SK-N-SH treated with all-trans-retinoic acid at 6 μM for 48 hours (cell line): ENCODE measurements around the gene DLX1.
"Not testable (repeated sequence)": the region's sequence is repeated elsewhere in the genome, so short reads cannot be mapped to it uniquely, and the experiment has no call there.

Experiments
- ATAC-seq: fragments of 200-7000 bp; cut with Tn5 transposase; 3 replicates; pipeline ENCODE4 v1.9.1; 2020; ENCODE audit warnings: mild to moderate bottlenecking, moderate library complexity
- ARNTL ChIP-seq: fragments of 450-650 bp; formaldehyde crosslinking; IDR thresholded peaks from 2 replicates; pipeline ENCODE4 v1.5.0; 2020; ENCODE audit warnings: low read depth, mild to moderate bottlenecking, moderate library complexity, borderline replicate concordance
- CREB5 ChIP-seq: fragments of 250-450 bp; sonication (Bioruptor Pico); IDR thresholded peaks from 2 replicates; pipeline ENCODE4 v1.5.1; 2020; ENCODE audit warnings: low read depth, mild to moderate bottlenecking, moderate library complexity
- CSDC2 ChIP-seq: fragments of 250-450 bp; sonication (Bioruptor Pico); IDR thresholded peaks from 2 replicates; pipeline ENCODE4 v1.5.0; 2020; ENCODE audit warnings: mild to moderate bottlenecking, moderate library complexity
- CSRNP3 ChIP-seq: fragments of 250-450 bp; sonication (Bioruptor Pico); IDR thresholded peaks from 2 replicates; pipeline ENCODE4 v1.5.1; 2021; ENCODE audit warnings: mild to moderate bottlenecking, moderate library complexity
- ESRRG ChIP-seq: fragments of 250-450 bp; sonication (Bioruptor Pico); IDR thresholded peaks from 2 replicates; pipeline ENCODE4 v1.6.1; 2021; ENCODE audit warnings: mild to moderate bottlenecking
- GLIS3 ChIP-seq: fragments of 250-450 bp; sonication (Bioruptor Pico); IDR thresholded peaks from 2 replicates; pipeline ENCODE4 v1.5.0; 2020; ENCODE audit warnings: mild to moderate bottlenecking, moderate library complexity
- OSR1 ChIP-seq: fragments of 250-450 bp; sonication (Bioruptor Pico); IDR thresholded peaks from 2 replicates; pipeline ENCODE4 v1.8.0; 2022; ENCODE audit warnings: moderate library complexity, mild to moderate bottlenecking, inconsistent platforms
- PATZ1 ChIP-seq: fragments of 250-450 bp; sonication (Bioruptor Pico); IDR thresholded peaks from 2 replicates; pipeline ENCODE4 v1.8.0; 2020; ENCODE audit warnings: mild to moderate bottlenecking, moderate library complexity, borderline replicate concordance
- POU6F1 ChIP-seq: fragments of 250-450 bp; sonication (Bioruptor Pico); IDR thresholded peaks from 2 replicates; pipeline ENCODE4 v1.8.0; 2021; ENCODE audit warnings: low read depth, mild to moderate bottlenecking, moderate library complexity, borderline replicate concordance
- PPARA ChIP-seq: fragments of 250-450 bp; sonication (Bioruptor Pico); IDR thresholded peaks from 2 replicates; pipeline ENCODE4 v1.5.0; 2020; ENCODE audit warnings: mild to moderate bottlenecking, borderline replicate concordance
- RARB ChIP-seq: fragments of 250-450 bp; sonication (Bioruptor Pico); IDR thresholded peaks from 2 replicates; pipeline ENCODE4 v1.8.0; 2021; ENCODE audit warnings: mild to moderate bottlenecking, moderate library complexity
- TOX ChIP-seq: fragments of 250-450 bp; sonication (Bioruptor Pico); IDR thresholded peaks from 2 replicates; pipeline ENCODE4 v1.8.0; 2021; ENCODE audit warnings: mild to moderate bottlenecking, moderate library complexity, borderline replicate concordance
- TSHZ2 ChIP-seq: fragments of 250-450 bp; sonication (Bioruptor Pico); IDR thresholded peaks from 2 replicates; pipeline ENCODE4 v1.5.0; 2020; ENCODE audit warnings: mild to moderate bottlenecking, moderate library complexity
- ZC3H10 ChIP-seq: fragments of 250-450 bp; sonication (Bioruptor Pico); IDR thresholded peaks from 2 replicates; pipeline ENCODE4 v1.5.1; 2021; ENCODE audit warnings: mild to moderate bottlenecking, moderate library complexity
- ZFP30 ChIP-seq: fragments of 450-650 bp; formaldehyde crosslinking; IDR thresholded peaks from 2 replicates; pipeline ENCODE4 v1.5.0; 2022; ENCODE audit warnings: mild to moderate bottlenecking, moderate library complexity
- ZNF565 ChIP-seq: fragments of 450-650 bp; formaldehyde crosslinking; conservative IDR thresholded peaks from 2 replicates; pipeline ENCODE4 v1.5.0; 2020; ENCODE audit warnings: low read depth, mild to moderate bottlenecking, moderate library complexity
- ZNF70 ChIP-seq: fragments of 450-650 bp; formaldehyde crosslinking; IDR thresholded peaks from 2 replicates; pipeline ENCODE4 v1.5.0; 2020; ENCODE audit warnings: mild to moderate bottlenecking, moderate library complexity
- ZNF8 ChIP-seq: fragments of 450-650 bp; formaldehyde crosslinking; IDR thresholded peaks from 2 replicates; pipeline ENCODE4 v1.5.0; 2020; ENCODE audit warnings: mild to moderate bottlenecking, moderate library complexity

Gene DLX1

GRCh38 chr2:172058660-172059059 lies 26.6 kb upstream of the DLX1 start:
- no peak for TF ChIP-seq TOX
- TF ChIP-seq PATZ1 (CRISPR knock-in tag): no peak
- no peak for TF ChIP-seq PPARA
- no peak for TF ChIP-seq ARNTL (CRISPR knock-in tag)
- no peak for ATAC-seq

GRCh38 chr2:172060118-172060517 lies 25.2 kb upstream of the DLX1 start:
- not testable (repeated sequence) for ATAC-seq

GRCh38 chr2:172062402-172063004 lies 22.8 kb upstream of the DLX1 start:
- TF ChIP-seq ZNF8 (CRISPR knock-in tag) (no peak), TOX (no peak), ZNF70 (CRISPR knock-in tag) (no peak), ZFP30 (CRISPR knock-in tag) (no peak), CSRNP3 (CRISPR knock-in tag) (no peak), OSR1 (CRISPR knock-in tag) (no peak), CREB5 (CRISPR knock-in tag) (no peak), ZNF565 (no peak), RARB (no peak), GLIS3 (CRISPR knock-in tag) (no peak), ESRRG (CRISPR knock-in tag) (no peak), CSDC2 (CRISPR knock-in tag) (no peak), PATZ1 (CRISPR knock-in tag) (no peak), ZC3H10 (CRISPR knock-in tag) (no peak), TSHZ2 (CRISPR knock-in tag) (no peak), POU6F1 (CRISPR knock-in tag) (no peak)
- no peak for ATAC-seq
